NB4 (cell line): ENCODE measurements around the gene SLC6A16.

Experiments
- DNase-seq: peaks from one replicate; pipeline ENCODE4 v3.0.0; 2010; ENCODE audit warnings: low read depth
- H3K4me3 ChIP-seq: one replicate; pipeline ENCODE4 v1.5.1; 2011; ENCODE audit warnings: mild to moderate bottlenecking, low read depth, low read length, moderate library complexity
- MYC ChIP-seq: IDR thresholded peaks from 2 replicates; pipeline ENCODE4 v1.6.1; 2011; ENCODE audit warnings: low read depth, low read length
- POLR2A ChIP-seq: IDR thresholded peaks from 2 replicates; pipeline ENCODE4 v1.6.1; 2011; ENCODE audit warnings: mild to moderate bottlenecking; ENCODE audit not compliant: insufficient read length; ENCODE audit errors: extremely low read depth
- TF ChIP-seq, protein P1 (sequence below): IDR thresholded peaks from 2 replicates; pipeline ENCODE4 v1.6.1; 2011; ENCODE audit warnings: low read depth, low read length
- TF ChIP-seq, protein P2 (sequence below): IDR thresholded peaks from one replicate; pipeline ENCODE4 v1.5.1; 2012; ENCODE audit warnings: low read depth, low read length

The SLC6A16 gene

DNA sequence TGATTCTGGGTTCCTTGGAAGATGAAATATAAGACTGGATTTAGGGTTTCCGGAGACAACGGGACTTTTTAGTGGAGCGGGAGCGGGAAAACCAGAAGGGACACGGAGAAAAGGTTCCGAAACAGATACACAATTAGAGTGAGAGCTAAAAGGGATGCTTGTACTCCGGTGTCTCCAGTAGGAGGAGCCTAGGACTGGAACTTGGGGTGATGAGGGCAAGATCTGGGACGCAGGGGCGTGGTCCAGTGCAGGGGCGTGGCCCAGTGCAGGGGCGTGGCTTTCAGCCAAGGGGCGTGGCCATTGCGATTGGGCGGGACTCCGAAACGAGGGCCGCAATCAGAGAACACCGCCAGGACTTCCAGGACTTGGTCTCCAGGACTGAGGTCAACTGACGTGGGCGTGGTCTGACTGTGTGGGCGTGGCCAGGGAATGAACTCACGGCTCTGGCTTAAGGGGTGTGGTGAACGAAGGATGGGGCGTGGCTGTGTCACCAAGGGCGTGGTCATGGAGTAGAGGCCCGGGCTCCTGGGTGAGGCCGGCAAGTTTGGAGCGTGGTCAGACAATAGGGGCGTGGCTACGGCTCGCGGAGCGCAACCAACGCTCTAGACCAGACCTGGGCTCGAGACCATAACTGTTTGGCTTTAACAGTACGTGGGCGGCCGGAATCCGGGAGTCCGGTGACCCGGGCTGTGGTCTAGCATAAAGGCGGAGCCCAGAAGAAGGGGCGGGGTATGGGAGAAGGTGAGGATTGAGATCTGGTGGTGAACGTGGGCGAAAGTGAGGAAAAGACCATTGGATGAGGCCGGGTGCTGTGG lies 38.5 kb upstream of the SLC6A16 start, which contains the start of gene DKKL1:
Gene DKKL1 (plus strand): TSS at position 610 of the 815 bp plus-strand sequence. CDS start 122 bp downstream, at position 732.
- H3K4me3 ChIP-seq = no peak within 1 kb of the TSS
- peak; percentile 44 for DNase-seq
- TF ChIP-seq, protein P1, sequence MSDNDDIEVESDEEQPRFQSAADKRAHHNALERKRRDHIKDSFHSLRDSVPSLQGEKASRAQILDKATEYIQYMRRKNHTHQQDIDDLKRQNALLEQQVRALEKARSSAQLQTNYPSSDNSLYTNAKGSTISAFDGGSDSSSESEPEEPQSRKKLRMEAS = no peak
- TF ChIP-seq MYC = no peak
- TF ChIP-seq, protein P2, sequence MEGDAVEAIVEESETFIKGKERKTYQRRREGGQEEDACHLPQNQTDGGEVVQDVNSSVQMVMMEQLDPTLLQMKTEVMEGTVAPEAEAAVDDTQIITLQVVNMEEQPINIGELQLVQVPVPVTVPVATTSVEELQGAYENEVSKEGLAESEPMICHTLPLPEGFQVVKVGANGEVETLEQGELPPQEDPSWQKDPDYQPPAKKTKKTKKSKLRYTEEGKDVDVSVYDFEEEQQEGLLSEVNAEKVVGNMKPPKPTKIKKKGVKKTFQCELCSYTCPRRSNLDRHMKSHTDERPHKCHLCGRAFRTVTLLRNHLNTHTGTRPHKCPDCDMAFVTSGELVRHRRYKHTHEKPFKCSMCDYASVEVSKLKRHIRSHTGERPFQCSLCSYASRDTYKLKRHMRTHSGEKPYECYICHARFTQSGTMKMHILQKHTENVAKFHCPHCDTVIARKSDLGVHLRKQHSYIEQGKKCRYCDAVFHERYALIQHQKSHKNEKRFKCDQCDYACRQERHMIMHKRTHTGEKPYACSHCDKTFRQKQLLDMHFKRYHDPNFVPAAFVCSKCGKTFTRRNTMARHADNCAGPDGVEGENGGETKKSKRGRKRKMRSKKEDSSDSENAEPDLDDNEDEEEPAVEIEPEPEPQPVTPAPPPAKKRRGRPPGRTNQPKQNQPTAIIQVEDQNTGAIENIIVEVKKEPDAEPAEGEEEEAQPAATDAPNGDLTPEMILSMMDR = no peak
- TF ChIP-seq POLR2A = no peak

DNA sequence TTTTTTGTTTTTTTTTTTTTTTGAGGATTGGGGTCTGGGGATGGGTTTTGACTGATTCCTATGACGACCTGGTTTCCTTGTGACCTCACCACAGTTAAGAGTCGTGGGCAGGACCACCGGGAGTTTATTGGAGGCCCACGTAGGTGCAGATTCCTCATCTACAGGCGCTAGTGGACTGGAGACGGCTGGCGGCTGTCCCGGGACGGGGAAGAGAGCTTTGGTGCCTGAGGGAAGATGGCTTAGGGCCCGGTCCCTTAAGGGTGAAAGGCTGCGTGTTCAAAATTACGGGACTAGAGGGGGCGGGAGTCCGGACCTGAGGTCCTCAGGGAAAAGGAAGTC lies 37.9 kb upstream of the SLC6A16 start:
- TF ChIP-seq, protein P2 = no peak
- TF ChIP-seq MYC = no peak
- no peak for TF ChIP-seq POLR2A
- TF ChIP-seq, protein P1 = no peak
- no peak for DNase-seq
- H3K4me3 ChIP-seq = no peak overlapping the region

- no peak within 1 kb of the TSS for H3K4me3 ChIP-seq
- no peak for DNase-seq
- TF ChIP-seq, protein P1 = no peak
- TF ChIP-seq, protein P2 = no peak
Observed at GRCh38 chr19:49362048-49362928, 37.3 kb upstream of the SLC6A16 start, which contains the start of gene TEAD2. Gene TEAD2 (minus strand): TSS chr19:49362416. CDS start chr19:49360075, 2,341 bp downstream.

DNA sequence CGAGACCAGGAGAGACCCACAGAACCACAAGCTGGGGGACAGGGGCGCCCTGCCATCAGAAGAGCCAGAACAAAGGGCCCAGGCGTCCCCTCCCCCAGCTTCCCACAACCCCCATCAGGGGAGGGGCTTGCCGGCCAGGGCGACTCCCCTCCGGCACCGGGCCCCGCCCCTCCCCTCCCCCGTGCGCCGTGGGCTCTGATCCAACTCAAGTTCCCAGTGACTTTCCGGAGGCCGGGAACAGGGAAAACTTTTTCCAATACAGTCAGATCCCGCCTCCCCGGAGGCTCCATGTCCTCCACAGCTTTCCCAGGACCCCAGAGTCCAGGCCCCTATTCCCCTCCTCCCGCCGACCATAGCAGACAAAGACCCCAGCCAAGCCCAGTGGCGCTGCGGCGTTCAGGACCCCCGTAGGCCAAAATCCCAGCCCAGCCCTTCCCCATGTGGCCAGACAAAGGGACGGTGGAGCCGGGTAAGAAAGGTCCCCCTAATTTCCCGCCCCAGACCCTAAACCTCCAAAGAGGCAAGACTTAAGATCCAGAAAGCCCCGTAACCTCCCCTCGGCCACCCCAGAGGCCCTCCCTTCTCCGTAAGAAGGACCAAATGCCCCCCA lies 36.6 kb upstream of the SLC6A16 start:
- DNase-seq = no peak
- TF ChIP-seq POLR2A (no peak), MYC (no peak)
- TF ChIP-seq, protein P2 = no peak
- TF ChIP-seq, protein P1 = no peak
- no peak overlapping the region for H3K4me3 ChIP-seq
